ENCODE results near the gene CCL4.
"Not testable (repeated sequence)": the region's sequence is repeated elsewhere in the genome, so short reads cannot be mapped to it uniquely, and the experiment has no call there.

Gene CCL4

GRCh38 chr17:36103401-36103975, at the start of gene CCL4:
Gene CCL4 (plus strand): TSS chr17:36103827. CDS start chr17:36103906, 79 bp downstream.
- DNase-seq = not testable (repeated sequence)

GRCh38 chr17:36055171-36055570, 48.5 kb upstream of the CCL4 start:
- DNase-seq = no peak

- DNase-seq = no peak
Measured at GRCh38 chr17:36055921-36056520, 47.6 kb upstream of the CCL4 start.

- no peak for DNase-seq
Measured at GRCh38 chr17:36057911-36058310, 45.7 kb upstream of the CCL4 start.

- DNase-seq = no peak
Measured at GRCh38 chr17:36059406-36059805, 44.2 kb upstream of the CCL4 start.

GRCh38 chr17:36060816-36061215, 42.8 kb upstream of the CCL4 start:
- DNase-seq = no peak

GRCh38 chr17:36063786-36064541, 39.7 kb upstream of the CCL4 start, which contains the start of gene CCL18:
Gene CCL18 (plus strand): TSS chr17:36064272. CDS start chr17:36064343, 71 bp downstream.
- no peak for DNase-seq

- no peak for DNase-seq
Measured at GRCh38 chr17:36066365-36066985, 37.2 kb upstream of the CCL4 start.

GRCh38 chr17:36068524-36068923, 35.1 kb upstream of the CCL4 start:
- no peak for DNase-seq

- no peak for DNase-seq
Measured at GRCh38 chr17:36069136-36069535, 34.5 kb upstream of the CCL4 start.

GRCh38 chr17:36070427-36070826, 33.2 kb upstream of the CCL4 start:
- no peak for DNase-seq

GRCh38 chr17:36071751-36072150, 31.9 kb upstream of the CCL4 start:
- DNase-seq = no peak

- DNase-seq = peak; percentile 12
Measured at GRCh38 chr17:36072431-36073121, 31.1 kb upstream of the CCL4 start.

- no peak for DNase-seq
Measured at GRCh38 chr17:36074365-36074764, 29.3 kb upstream of the CCL4 start.

- not testable (repeated sequence) for DNase-seq
Measured at GRCh38 chr17:36081681-36082471, 21.8 kb upstream of the CCL4 start.

- DNase-seq = not testable (repeated sequence)
Measured at GRCh38 chr17:36082482-36083120, 21.0 kb upstream of the CCL4 start.

- DNase-seq = not testable (repeated sequence)
Measured at GRCh38 chr17:36083691-36084090, 19.9 kb upstream of the CCL4 start.

- DNase-seq = peak; percentile 1
Measured at GRCh38 chr17:36085765-36086164, 17.9 kb upstream of the CCL4 start.

GRCh38 chr17:36086791-36087190, 16.8 kb upstream of the CCL4 start:
- DNase-seq = no peak

- not testable (repeated sequence) for DNase-seq
Measured at GRCh38 chr17:36087471-36087870, 16.2 kb upstream of the CCL4 start.

GRCh38 chr17:36087897-36088572, 15.6 kb upstream of the CCL4 start:
- not testable (repeated sequence) for DNase-seq
